ENCODE results near the gene CAPN12. TPM values are rescaled to one million over a fixed set of nuclear protein-coding genes. Genes with fewer than 3 reads are reported as not detected.
"Not testable (repeated sequence)": the region's sequence is repeated elsewhere in the genome, so short reads cannot be mapped to it uniquely, and the experiment has no call there.

CAPN12 gene
- polyA plus RNA-seq, 2 of the 4 experiments (the other 2 are of a cell fraction), result 10.0 to 11.7 TPM

GRCh38 chr19:38793177-38793576 lies 48.9 kb upstream of the CAPN12 start:
- ATAC-seq, result no peak
- DNase-seq (ENCODE audit: low read depth in 1 of 2, low spot score in 1 of 2), result no peak
- H3K9me3 ChIP-seq, result no peaks in the 10 kb centered on the region
- TF ChIP-seq FOSL2 (IDR thresholded peaks at IDR 0.05) (no peak), FOSL2 (CRISPR knock-in tag; IDR thresholded peaks at IDR 0.05) (no peak), KDM5A (IDR thresholded peaks at IDR 0.05) (no peak), FOXS1 (CRISPR knock-in tag; IDR thresholded peaks at IDR 0.05) (no peak), MAX (IDR thresholded peaks at IDR 0.05) (no peak)
- no peak overlapping the region for H3K4me3 ChIP-seq
- peaks cover 10% of the 10 kb centered on the region for H3K4me1 ChIP-seq
- peak overlapping the region in 1 of 2 experiments; percentile 54; a peak in 3 of 6 replicates for H3K27ac ChIP-seq
- ChIA-PET POLR2A (interaction anchor here (1.3 kb wide), 1 partner anchor 56 kb away, joined by 4 read pairs; no protein-coding TSS in a partner anchor), CTCF (interaction anchor here (1.0 to 2.3 kb wide), 8 partner anchors 10 to 76 kb away, joined by 3 to 12 read pairs (median 4); partner anchors contain the start of gene LGALS7)
- 87% methylated on average over 8 of the region's 8 CpGs for WGBS (ENCODE audit: missing lambda C conversion rate)
- no peak for FAIRE-seq
- H3K4me2 ChIP-seq, result no peak overlapping the region

- H3K4me1 ChIP-seq, result peaks cover 11% of the 10 kb centered on the region
- H3K27ac ChIP-seq, result peak overlapping the region in 1 of 2 experiments; percentile 54; a peak in 3 of 6 replicates
- no peaks in the 10 kb centered on the region for H3K9me3 ChIP-seq
- POLR2A ChIA-PET, result no interaction called here
- DNase-seq (ENCODE audit: low read depth in 1 of 2, low spot score in 1 of 2), result no peak
- FAIRE-seq, result no peak
- no peak overlapping the region for H3K4me3 ChIP-seq
- no peak overlapping the region for H3K4me2 ChIP-seq
- 90% methylated on average over 64 of the region's 71 CpGs for whole genome bisulfite sequencing (ENCODE audit: missing lambda C conversion rate)
- CTCF ChIA-PET, result interaction anchor here (1.2 to 2.3 kb wide), 4 partner anchors 9 to 77 kb away, joined by 3 to 12 read pairs (median 4); no protein-coding TSS in a partner anchor
- TF ChIP-seq SMC3 (IDR thresholded peaks at IDR 0.05) (no peak), ZNF302 (CRISPR knock-in tag; IDR thresholded peaks at IDR 0.05) (no peak), ESRRA (IDR thresholded peaks at IDR 0.05; ENCODE audit: borderline replicate concordance, low read length) (no peak), HOXB13 (CRISPR knock-in tag; IDR thresholded peaks at IDR 0.05; ENCODE audit: low read depth) (no peak), RCOR1 (IDR thresholded peaks at IDR 0.05; ENCODE audit: low read depth, low read length) (no peak), RNF2 (IDR thresholded peaks at IDR 0.05; ENCODE audit: borderline replicate concordance, low read depth) (no peak), GATA3 (IDR thresholded peaks at IDR 0.05; ENCODE audit: borderline replicate concordance) (no peak), EHF (CRISPR knock-in tag; IDR thresholded peaks at IDR 0.05) (no peak), BHLHE40 (IDR thresholded peaks at IDR 0.05; ENCODE audit: low read depth, low read length) (no peak), CHD2 (IDR thresholded peaks at IDR 0.05; ENCODE audit: low read length, partially characterized antibody) (no peak)
- ATAC-seq, result peak in 1 of 2 experiments; percentile 13; a peak in 2 of 6 replicates
These were observed 48.2 kb upstream of the CAPN12 start for GRCh38 chr19:38792250-38793111.

GRCh38 chr19:38791451-38792064 lies 47.3 kb upstream of the CAPN12 start:
- POLR2A ChIA-PET, FAIRE-seq: not testable (repeated sequence)

GRCh38 chr19:38790507-38791403 lies 46.5 kb upstream of the CAPN12 start:
- POLR2A ChIA-PET; DNase-seq (ENCODE audit: low read depth in 1 of 2, low spot score in 1 of 2); H3K9me3 ChIP-seq; CTCF ChIA-PET; H3K4me3 ChIP-seq; FAIRE-seq; ATAC-seq; H3K4me2 ChIP-seq; H3K27ac ChIP-seq: not testable (repeated sequence)
- WGBS (ENCODE audit: missing lambda C conversion rate), result 89% methylated on average over 24 of the region's 49 CpGs
- H3K4me1 ChIP-seq, result peaks cover 11% of the 10 kb centered on the region

More at GRCh38 chr19:38791451-38792064, 47.3 kb upstream of the CAPN12 start:
- H3K4me2 ChIP-seq; H3K9me3 ChIP-seq; DNase-seq (ENCODE audit: low read depth in 1 of 2, low spot score in 1 of 2); H3K4me3 ChIP-seq; H3K27ac ChIP-seq; CTCF ChIA-PET: not testable (repeated sequence)
- WGBS (ENCODE audit: missing lambda C conversion rate), result no CpG with 5 or more reads among the region's 40 CpGs
- peak; percentile 38 to 73; a peak in 4 of 6 replicates for ATAC-seq
- peaks cover 11% of the 10 kb centered on the region for H3K4me1 ChIP-seq
